ENCODE measurements around the gene POMZP3.
"Not testable (repeated sequence)": the region's sequence is repeated elsewhere in the genome, so short reads cannot be mapped to it uniquely, and the experiment has no call there.

The POMZP3 gene

GRCh38 chr7:76597288-76597687 is 29.8 kb downstream of the POMZP3 start:
- not testable (repeated sequence) for DNase-seq (ENCODE audit: low read depth); H3K4me3 ChIP-seq (ENCODE audit: low read length)

DNA sequence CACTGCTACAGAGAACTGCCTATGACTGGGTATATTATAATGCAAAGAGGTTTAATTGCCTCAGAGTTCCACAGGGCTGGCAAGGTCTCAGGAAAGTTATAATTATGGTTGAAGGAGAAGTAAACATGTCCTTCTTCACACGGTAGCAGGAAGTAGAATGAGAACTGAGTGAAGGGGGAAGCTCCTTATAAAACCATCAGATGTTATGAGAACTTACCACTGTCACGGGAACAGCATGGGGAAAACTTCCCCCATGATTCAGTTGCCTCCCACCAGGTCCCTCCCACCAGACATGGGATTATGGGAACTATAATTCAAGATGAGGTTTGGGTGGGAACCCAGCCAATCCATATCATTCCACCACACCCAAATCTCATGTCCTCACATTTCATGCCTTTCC is 34.4 kb downstream of the POMZP3 start:
- DNase-seq (ENCODE audit: low read depth); H3K4me3 ChIP-seq (ENCODE audit: low read length): not testable (repeated sequence)

DNA sequence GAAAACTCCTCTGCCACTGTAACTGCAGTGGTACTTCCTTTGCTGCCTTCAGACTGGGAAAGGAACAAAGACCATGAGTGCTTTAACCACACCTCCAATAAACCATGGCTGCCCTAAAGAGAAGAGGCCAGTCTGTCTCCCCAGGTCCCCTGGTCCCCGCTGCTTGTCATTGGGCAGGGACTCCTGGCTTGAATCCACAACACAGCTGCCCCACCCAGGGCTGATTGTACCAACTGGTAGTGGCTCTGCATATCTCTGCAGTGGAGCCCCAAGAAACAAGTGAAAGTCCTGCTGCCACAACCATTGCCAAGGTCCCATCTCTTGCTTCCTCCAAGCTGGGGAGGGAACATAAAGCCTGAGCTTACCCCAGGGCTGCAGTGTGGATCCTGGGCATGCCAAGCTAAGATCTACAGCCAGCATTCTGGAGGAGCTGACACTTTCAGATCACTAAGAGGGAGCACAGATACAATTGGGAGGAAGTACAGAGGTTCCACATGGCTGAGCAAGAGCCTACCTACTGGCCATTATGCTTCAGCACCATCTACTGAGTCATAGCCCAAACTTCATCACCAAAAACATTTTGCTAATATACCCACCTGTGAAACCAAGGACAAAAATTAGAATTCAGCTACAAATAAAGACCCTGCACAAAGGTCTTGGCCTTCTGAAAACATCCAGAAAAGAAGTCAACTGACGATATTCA is 35.3 kb downstream of the POMZP3 start:
- DNase-seq (ENCODE audit: low read depth); H3K4me3 ChIP-seq (ENCODE audit: low read length): not testable (repeated sequence)

GRCh38 chr7:76591033-76591432 is 36.0 kb downstream of the POMZP3 start:
- DNase-seq (ENCODE audit: low read depth); H3K4me3 ChIP-seq (ENCODE audit: low read length): not testable (repeated sequence)

DNA sequence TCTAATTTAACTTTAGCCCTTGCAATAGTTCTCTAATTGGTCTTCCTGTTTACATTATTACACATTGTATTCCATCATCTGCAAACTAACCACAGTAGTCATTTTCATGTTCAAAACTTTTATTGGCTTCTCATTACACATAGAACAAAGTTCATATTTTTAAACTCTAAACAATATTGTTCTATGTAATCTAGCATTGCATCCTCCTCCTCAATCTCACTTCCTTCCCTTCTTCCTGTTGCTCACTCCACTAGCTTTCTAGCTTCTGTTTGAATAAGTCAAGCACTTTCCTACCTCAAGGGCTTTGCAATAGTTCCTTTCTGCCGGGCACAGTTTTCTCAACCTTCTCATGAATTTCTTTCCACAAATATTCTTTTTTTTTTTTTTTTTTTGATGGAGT is 38.5 kb downstream of the POMZP3 start:
- not testable (repeated sequence) for DNase-seq (ENCODE audit: low read depth); H3K4me3 ChIP-seq (ENCODE audit: low read length)

GRCh38 chr7:76586585-76587315 is 40.3 kb downstream of the POMZP3 start:
- not testable (repeated sequence) for H3K4me3 ChIP-seq (ENCODE audit: low read length); DNase-seq (ENCODE audit: low read depth)

- H3K4me3 ChIP-seq (ENCODE audit: low read length) = not testable (repeated sequence)
- peak; percentile 77 for DNase-seq (ENCODE audit: low read depth)
Observed at GRCh38 chr7:76583636-76584281, 43.3 kb downstream of the POMZP3 start.

GRCh38 chr7:76582848-76583631 is 44.0 kb downstream of the POMZP3 start:
- peak; percentile 85 for DNase-seq (ENCODE audit: low read depth)
- not testable (repeated sequence) for H3K4me3 ChIP-seq (ENCODE audit: low read length)

GRCh38 chr7:76575919-76576655 is 51.0 kb downstream of the POMZP3 start:
- not testable (repeated sequence) for DNase-seq (ENCODE audit: low read depth); H3K4me3 ChIP-seq (ENCODE audit: low read length)

- not testable (repeated sequence) for H3K4me3 ChIP-seq (ENCODE audit: low read length); DNase-seq (ENCODE audit: low read depth)
Observed at GRCh38 chr7:76575431-76575830, 51.6 kb downstream of the POMZP3 start.

DNA sequence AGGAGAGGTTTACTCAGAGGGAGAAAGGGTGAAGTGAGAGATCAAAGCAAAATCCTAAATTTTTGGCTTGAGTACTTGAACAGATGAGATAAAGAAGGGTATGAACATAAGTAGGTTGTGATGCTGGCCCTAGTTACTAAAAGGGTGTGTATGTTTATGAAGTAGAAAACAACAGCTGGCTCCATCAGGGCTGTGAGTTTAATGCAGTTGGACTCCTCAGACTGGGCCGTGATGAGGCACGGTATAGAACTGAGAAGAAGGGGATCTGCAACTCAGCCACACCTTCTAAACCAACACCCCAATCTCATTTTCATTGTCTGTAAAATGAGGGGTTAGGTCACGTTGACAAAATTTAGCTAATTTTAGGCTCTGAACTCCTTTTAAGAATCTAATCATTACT is 54.8 kb downstream of the POMZP3 start:
- not testable (repeated sequence) for DNase-seq (ENCODE audit: low read depth); H3K4me3 ChIP-seq (ENCODE audit: low read length)

GRCh38 chr7:76570324-76570775 is 56.7 kb downstream of the POMZP3 start:
- not testable (repeated sequence) for H3K4me3 ChIP-seq (ENCODE audit: low read length)
- peak; percentile 57 for DNase-seq (ENCODE audit: low read depth)

GRCh38 chr7:76568742-76569141 is 58.3 kb downstream of the POMZP3 start:
- peak; percentile 31 for DNase-seq (ENCODE audit: low read depth)
- not testable (repeated sequence) for H3K4me3 ChIP-seq (ENCODE audit: low read length)

- not testable (repeated sequence) for DNase-seq (ENCODE audit: low read depth); H3K4me3 ChIP-seq (ENCODE audit: low read length)
Observed at GRCh38 chr7:76567753-76568152, 59.3 kb downstream of the POMZP3 start.

- not testable (repeated sequence) for H3K4me3 ChIP-seq (ENCODE audit: low read length); DNase-seq (ENCODE audit: low read depth)
Observed at GRCh38 chr7:76567311-76567710, 59.8 kb downstream of the POMZP3 start.

GRCh38 chr7:76565001-76565400 is 62.1 kb downstream of the POMZP3 start:
- DNase-seq (ENCODE audit: low read depth); H3K4me3 ChIP-seq (ENCODE audit: low read length): not testable (repeated sequence)

DNA sequence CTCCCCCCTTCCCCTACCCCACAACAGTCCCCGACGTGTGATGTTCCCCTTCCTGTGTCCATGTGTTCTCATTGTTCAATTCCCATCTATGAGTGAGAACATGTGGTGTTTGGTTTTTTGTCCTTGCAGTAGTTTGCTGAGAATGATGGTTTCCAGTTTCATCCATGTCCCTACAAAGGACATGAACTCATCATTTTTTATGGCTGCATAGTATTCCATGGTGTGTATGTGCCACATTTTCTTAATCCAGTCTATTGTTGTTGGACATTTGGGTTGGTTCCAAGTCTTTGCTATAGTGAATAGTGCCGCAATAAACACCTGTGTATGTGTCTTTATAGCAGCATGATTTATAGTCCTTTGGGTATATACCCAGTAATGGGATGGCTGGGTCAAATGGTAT is 65.7 kb downstream of the POMZP3 start:
- DNase-seq (ENCODE audit: low read depth); H3K4me3 ChIP-seq (ENCODE audit: low read length): not testable (repeated sequence)

GRCh38 chr7:76560157-76560556 is 66.9 kb downstream of the POMZP3 start:
- not testable (repeated sequence) for H3K4me3 ChIP-seq (ENCODE audit: low read length); DNase-seq (ENCODE audit: low read depth)
